CD14-positive monocyte (primary cell): Measurements from ENCODE around the gene TSHR. TPM values are rescaled to one million over a fixed set of nuclear protein-coding genes. Genes with fewer than 3 reads are reported as not detected.

Experiments
- DNase-seq, 3 donors: peaks; one replicate each; pipeline ENCODE4 v3.0.0-alpha.2; 2011 to 2022
- H2AFZ ChIP-seq: 2 replicates; pipeline ENCODE4 v1.6.0; 2012; ENCODE audit warnings: mild to moderate bottlenecking, low read depth, low read length, inconsistent platforms; ENCODE audit not compliant: insufficient read depth, poor library complexity, severe bottlenecking
- H3K27ac ChIP-seq, 2 donors: 1 replicate in 1 of 2; 2 replicates in 1 of 2; pipeline ENCODE4 v1.5.1; 2012 to 2013; ENCODE audit warnings: low read length in 2 of 2, control low read depth in 1 of 2, inconsistent platforms in 1 of 2, low read depth in 1 of 2, mild to moderate bottlenecking in 1 of 2
- H3K27me3 ChIP-seq, 2 donors: one replicate each; pipeline versions ENCODE4 v1.6.0 to v1.6.1; 2011 to 2013; ENCODE audit warnings: low read length in 2 of 2; ENCODE audit not compliant: control insufficient read depth in 2 of 2, insufficient read depth in 2 of 2
- H3K36me3 ChIP-seq, 2 donors: replicated peaks in 1 of 2; 1 replicate in 1 of 2; 2 replicates in 1 of 2; pipeline versions ENCODE4 v1.5.1 to v1.6.1; 2012 to 2013; ENCODE audit warnings: low read length in 2 of 2, control low read depth in 1 of 2, inconsistent platforms in 1 of 2, mild to moderate bottlenecking in 1 of 2; ENCODE audit not compliant: insufficient read depth in 2 of 2, control insufficient read depth in 1 of 2
- H3K4me1 ChIP-seq, 2 donors: 1 replicate in 1 of 2; 2 replicates in 1 of 2; pipeline versions ENCODE4 v1.5.1 to v1.6.1; 2012 to 2013; ENCODE audit warnings: low read length in 2 of 2, control low read depth in 1 of 2, inconsistent platforms in 1 of 2, mild to moderate bottlenecking in 1 of 2, moderate library complexity in 1 of 2; ENCODE audit not compliant: insufficient read depth in 2 of 2, control insufficient read depth in 1 of 2
- H3K4me2 ChIP-seq: replicated peaks from 2 replicates; pipeline ENCODE3; 2012; ENCODE audit warnings: low read length, moderate library complexity, mild to moderate bottlenecking; ENCODE audit not compliant: poor library complexity, severe bottlenecking; ENCODE audit errors: extremely low read depth
- H3K4me3 ChIP-seq, 3 experiments: fragments of 200-600 bp in 1 of 3; sonication (generic) in 1 of 3; replicated peaks in 1 of 3; 1 replicate in 2 of 3; 2 replicates in 1 of 3; pipeline ENCODE4 v1.5.1; 2011 to 2013; ENCODE audit warnings: low read length in 3 of 3, mild to moderate bottlenecking in 3 of 3, control low read depth in 2 of 3, low read depth in 2 of 3, inconsistent platforms in 1 of 3, moderate library complexity in 1 of 3
- H3K79me2 ChIP-seq: 2 replicates; pipeline ENCODE4 v1.6.0; 2012; ENCODE audit warnings: mild to moderate bottlenecking, control low read depth, inconsistent platforms, low read length, moderate library complexity; ENCODE audit not compliant: insufficient read depth
- H3K9ac ChIP-seq: 2 replicates; pipeline ENCODE4 v1.6.0; 2017; ENCODE audit warnings: low read length, mild to moderate bottlenecking; ENCODE audit not compliant: insufficient read depth, poor library complexity, severe bottlenecking
- H3K9me3 ChIP-seq, 2 donors: replicated peaks in 1 of 2; 1 replicate in 1 of 2; 2 replicates in 1 of 2; pipeline versions ENCODE4 v1.5.1 to v1.6.1; 2012 to 2013; ENCODE audit warnings: low read length in 2 of 2, control low read depth in 1 of 2; ENCODE audit not compliant: control insufficient read depth in 1 of 2, insufficient read depth in 1 of 2
- H4K20me1 ChIP-seq: 2 replicates; pipeline ENCODE4 v1.6.0; 2012; ENCODE audit warnings: mild to moderate bottlenecking, low read length, control low read depth, moderate library complexity; ENCODE audit not compliant: insufficient read depth
- H3K27ac Mint-ChIP-seq, 7 donors: one replicate each; pipeline ENCODE4 v1.8.0; 2020; ENCODE audit warnings: mild to moderate bottlenecking in 7 of 7, mixed read lengths in 7 of 7, moderate library complexity in 6 of 7, inconsistent platforms in 2 of 7
- H3K27me3 Mint-ChIP-seq, 3 donors: one replicate each; pipeline ENCODE4 v1.8.0; 2021 to 2022; ENCODE audit warnings: low read depth in 3 of 3, mild to moderate bottlenecking in 3 of 3, mixed read lengths in 3 of 3, moderate library complexity in 3 of 3, inconsistent platforms in 1 of 3
- H3K36me3 Mint-ChIP-seq, 2 donors: one replicate each; pipeline ENCODE4 v1.8.0; 2020; ENCODE audit warnings: mixed read lengths in 2 of 2, inconsistent platforms in 1 of 2, mild to moderate bottlenecking in 1 of 2
- H3K4me1 Mint-ChIP-seq: one replicate; pipeline ENCODE4 v1.8.0; 2020; ENCODE audit warnings: mild to moderate bottlenecking, mixed read lengths
- H3K4me3 Mint-ChIP-seq, 2 donors: one replicate each; pipeline ENCODE4 v1.8.0; 2020; ENCODE audit warnings: mild to moderate bottlenecking in 2 of 2, mixed read lengths in 2 of 2, moderate library complexity in 1 of 2
- H3K9me3 Mint-ChIP-seq, 7 donors: one replicate each; pipeline ENCODE4 v1.8.0; 2020 to 2022; ENCODE audit warnings: mixed read lengths in 7 of 7, mild to moderate bottlenecking in 6 of 7, moderate library complexity in 6 of 7, inconsistent platforms in 2 of 7
- WGBS: methylation state at CpG from one replicate; pipeline ENCODE4 v1.1.5; 2013; ENCODE audit warnings: missing lambda C conversion rate; ENCODE audit not compliant: insufficient coverage; 5-methylcytosine and 5-hydroxymethylcytosine counted together
- intact Hi-C, 2 donors: fragments of 100-400 bp; cut with micrococcal nuclease; formaldehyde crosslinking; loops; one replicate each; pipeline versions ENCODE4 v1.15.0 to v1.15.1; 2023
- polyA plus RNA-seq, 3 donors: library from polyadenylated mRNA; depleted of rRNA in 1 of 3; unstranded in 2 of 3; stranded (reverse) in 1 of 3; fragments of 300-500 nt in 2 of 3; fragments of >200 nt in 1 of 3; fragmentation: Illumina TruSeq in 2 of 3; gene quantifications; 1 replicate in 2 of 3; 2 replicates in 1 of 3; pipeline ENCODE4 v1.2.3, GENCODE V29; 2012 to 2021
- TF ChIP-seq, protein P1 (sequence below): fragments of 200-600 bp; IDR thresholded peaks from one replicate; pipeline ENCODE4 v1.8.0; 2022; ENCODE audit warnings: antibody characterized with exemption, mild to moderate bottlenecking

Gene TSHR
- polyA plus RNA-seq, 3 donors, result not detected

GRCh38 chr14:81132468-81132867, 177.0 kb downstream of the TSHR start:
- Histone ChIP-seq H3K27me3 (no peaks in the 10 kb centered on the region), H3K79me2 (no peaks in the 10 kb centered on the region), H2AFZ (no peak overlapping the region), H4K20me1 (no peaks in the 10 kb centered on the region), H3K27ac (no peak overlapping the region), H3K9me3 (peaks cover 0 to 3% of the 10 kb centered on the region in 2 donors), H3K4me2 (no peak overlapping the region), H3K9ac (no peak overlapping the region), H3K4me1 (peaks cover 12 to 18% of the 10 kb centered on the region in 2 donors), H3K4me3 (no peak overlapping the region), H3K36me3 (no peaks in the 10 kb centered on the region)
- DNase-seq, result no peak
- Mint-ChIP-seq H3K27me3 (peaks cover 0 to 1% (median 0%) of the 10 kb centered on the region in 3 donors), H3K36me3 (peaks cover 0 to 4% of the 10 kb centered on the region in 2 donors), H3K27ac (no peak overlapping the region), H3K4me1 (no peaks in the 10 kb centered on the region), H3K4me3 (no peak overlapping the region), H3K9me3 (peaks cover 0 to 5% (median 2%) of the 10 kb centered on the region in 7 donors)
- TF ChIP-seq, protein P1, sequence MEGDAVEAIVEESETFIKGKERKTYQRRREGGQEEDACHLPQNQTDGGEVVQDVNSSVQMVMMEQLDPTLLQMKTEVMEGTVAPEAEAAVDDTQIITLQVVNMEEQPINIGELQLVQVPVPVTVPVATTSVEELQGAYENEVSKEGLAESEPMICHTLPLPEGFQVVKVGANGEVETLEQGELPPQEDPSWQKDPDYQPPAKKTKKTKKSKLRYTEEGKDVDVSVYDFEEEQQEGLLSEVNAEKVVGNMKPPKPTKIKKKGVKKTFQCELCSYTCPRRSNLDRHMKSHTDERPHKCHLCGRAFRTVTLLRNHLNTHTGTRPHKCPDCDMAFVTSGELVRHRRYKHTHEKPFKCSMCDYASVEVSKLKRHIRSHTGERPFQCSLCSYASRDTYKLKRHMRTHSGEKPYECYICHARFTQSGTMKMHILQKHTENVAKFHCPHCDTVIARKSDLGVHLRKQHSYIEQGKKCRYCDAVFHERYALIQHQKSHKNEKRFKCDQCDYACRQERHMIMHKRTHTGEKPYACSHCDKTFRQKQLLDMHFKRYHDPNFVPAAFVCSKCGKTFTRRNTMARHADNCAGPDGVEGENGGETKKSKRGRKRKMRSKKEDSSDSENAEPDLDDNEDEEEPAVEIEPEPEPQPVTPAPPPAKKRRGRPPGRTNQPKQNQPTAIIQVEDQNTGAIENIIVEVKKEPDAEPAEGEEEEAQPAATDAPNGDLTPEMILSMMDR, result no peak
- intact Hi-C loops, result no loop called here
- 86% methylated on average over 2 of the region's 3 CpGs for WGBS

DNA sequence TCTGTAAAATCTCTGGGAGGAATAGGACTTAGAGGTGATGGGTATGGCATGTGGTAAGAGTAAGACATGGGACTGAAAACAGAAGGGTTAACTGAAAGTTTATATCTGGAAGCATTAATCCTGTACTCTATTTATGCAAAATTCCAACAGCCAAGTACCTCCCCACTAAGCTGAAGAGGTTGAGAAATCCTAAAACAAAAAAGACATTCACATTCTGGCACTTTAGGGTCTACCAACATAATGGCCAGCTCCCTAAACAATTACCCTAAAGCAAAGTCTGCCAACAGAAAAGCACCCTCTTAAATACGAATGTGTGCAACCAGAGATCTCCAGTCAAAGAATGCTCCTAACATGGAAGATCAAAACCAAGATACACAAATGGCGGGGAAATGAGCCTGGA, 178.0 kb downstream of the TSHR start:
- Mint-ChIP-seq H3K4me1 (no peaks in the 10 kb centered on the region), H3K4me3 (no peak overlapping the region), H3K27me3 (peaks cover 0 to 1% (median 0%) of the 10 kb centered on the region in 3 donors), H3K9me3 (peaks cover 0 to 3% (median 0%) of the 10 kb centered on the region in 7 donors), H3K27ac (no peak overlapping the region), H3K36me3 (peaks cover 0 to 3% of the 10 kb centered on the region in 2 donors)
- Histone ChIP-seq H3K79me2 (no peaks in the 10 kb centered on the region), H3K4me2 (no peak overlapping the region), H2AFZ (peak overlapping the region; percentile 24), H3K9me3 (no peaks in the 10 kb centered on the region), H3K4me3 (no peak overlapping the region), H3K4me1 (peaks cover 2 to 9% of the 10 kb centered on the region in 2 donors), H3K36me3 (no peaks in the 10 kb centered on the region), H3K9ac (no peak overlapping the region), H3K27ac (no peak overlapping the region), H4K20me1 (no peaks in the 10 kb centered on the region), H3K27me3 (no peaks in the 10 kb centered on the region)
- WGBS, result no CpG with 5 or more reads among the region's 2 CpGs
- no peak for DNase-seq
- TF ChIP-seq, protein P1, result no peak
- intact Hi-C loops, result no loop called here
